ENCODE measurements around the gene KIF12.

Gene KIF12

GRCh38 chr9:114094971-114095370 lies 4.1 kb downstream of the KIF12 start:
- TF ChIP-seq CTCF (conservative IDR thresholded peaks at IDR 0.05; ENCODE audit: low read depth, low read length) = no peak

GRCh38 chr9:114093761-114094505 lies 5.2 kb downstream of the KIF12 start:
- no peak overlapping the region for H3K4me3 ChIP-seq (ENCODE audit: low read length)
- DNase-seq (ENCODE audit: low read depth) = no peak
- TF ChIP-seq CTCF (conservative IDR thresholded peaks at IDR 0.05; ENCODE audit: low read depth, low read length) = no peak

More at GRCh38 chr9:114094971-114095370, 4.1 kb downstream of the KIF12 start:
- no peak overlapping the region for H3K4me3 ChIP-seq (ENCODE audit: low read length)
- no peak for DNase-seq (ENCODE audit: low read depth)

- DNase-seq (ENCODE audit: low read depth) = no peak
- TF ChIP-seq CTCF (conservative IDR thresholded peaks at IDR 0.05; ENCODE audit: low read depth, low read length) = no peak
- H3K4me3 ChIP-seq (ENCODE audit: low read length) = no peak overlapping the region
Measured at GRCh38 chr9:114093031-114093471, 6.0 kb downstream of the KIF12 start.

- no peak for DNase-seq (ENCODE audit: low read depth)
- no peak overlapping the region for H3K4me3 ChIP-seq (ENCODE audit: low read length)
- no peak for TF ChIP-seq CTCF (conservative IDR thresholded peaks at IDR 0.05; ENCODE audit: low read depth, low read length)
Measured at GRCh38 chr9:114092336-114092735, 6.8 kb downstream of the KIF12 start.

- TF ChIP-seq CTCF (conservative IDR thresholded peaks at IDR 0.05; ENCODE audit: low read depth, low read length) = no peak
- no peak overlapping the region for H3K4me3 ChIP-seq (ENCODE audit: low read length)
- DNase-seq (ENCODE audit: low read depth) = no peak
Measured at GRCh38 chr9:114091711-114092110, 7.4 kb downstream of the KIF12 start.

- TF ChIP-seq CTCF (conservative IDR thresholded peaks at IDR 0.05; ENCODE audit: low read depth, low read length) = no peak
- H3K4me3 ChIP-seq (ENCODE audit: low read length) = no peak overlapping the region
- no peak for DNase-seq (ENCODE audit: low read depth)
Measured at GRCh38 chr9:114090798-114091197, 8.3 kb downstream of the KIF12 start.

- H3K4me3 ChIP-seq (ENCODE audit: low read length) = no peak overlapping the region
- no peak for DNase-seq (ENCODE audit: low read depth)
- no peak for TF ChIP-seq CTCF (conservative IDR thresholded peaks at IDR 0.05; ENCODE audit: low read depth, low read length)
Measured at GRCh38 chr9:114089206-114089840, 9.8 kb downstream of the KIF12 start.
